Measurements from ENCODE around the gene TDRKH.

The TDRKH gene

DNA sequence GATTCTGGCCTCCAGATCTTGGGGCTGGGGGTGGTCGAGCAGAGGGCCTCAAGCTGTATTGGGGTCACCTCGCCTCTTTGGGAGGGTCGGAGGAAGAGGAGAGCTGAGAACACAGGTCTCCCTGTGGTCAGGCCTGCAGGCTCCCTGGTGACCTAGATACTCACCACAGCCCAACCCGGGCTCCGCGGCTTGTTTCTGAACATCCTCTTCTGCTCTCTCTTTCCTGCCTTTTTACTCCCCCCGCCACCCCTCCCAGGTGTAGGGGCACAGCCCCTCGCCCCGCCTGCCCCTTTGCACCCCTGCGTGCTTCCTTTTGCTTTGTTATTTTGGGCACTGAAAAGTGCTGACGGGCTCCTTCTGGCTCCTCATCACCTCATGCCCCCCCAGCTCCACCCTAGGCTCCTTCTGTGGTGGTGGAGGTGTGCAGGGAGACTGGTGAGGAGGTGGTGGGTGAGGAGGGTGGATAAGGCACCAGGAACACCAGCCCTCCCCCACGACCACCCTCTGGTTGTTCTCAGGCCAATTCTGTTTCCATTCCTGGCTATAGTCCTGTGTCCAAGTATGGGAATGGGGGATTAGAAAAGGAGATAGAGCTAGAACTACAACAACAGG, 25.5 kb upstream of the TDRKH start:
- TF ChIP-seq POLR2AphosphoS5 (IDR thresholded peaks at IDR 0.05; ENCODE audit: low read depth, low read length), result no peak
- no peak for TF ChIP-seq SIN3A (IDR thresholded peaks at IDR 0.05; ENCODE audit: borderline replicate concordance, insufficient read depth, low read length)
- TF ChIP-seq TAF1 (IDR thresholded peaks at IDR 0.05; ENCODE audit: borderline replicate concordance, insufficient read depth, low read length), result no peak
- TF ChIP-seq, protein P1, sequence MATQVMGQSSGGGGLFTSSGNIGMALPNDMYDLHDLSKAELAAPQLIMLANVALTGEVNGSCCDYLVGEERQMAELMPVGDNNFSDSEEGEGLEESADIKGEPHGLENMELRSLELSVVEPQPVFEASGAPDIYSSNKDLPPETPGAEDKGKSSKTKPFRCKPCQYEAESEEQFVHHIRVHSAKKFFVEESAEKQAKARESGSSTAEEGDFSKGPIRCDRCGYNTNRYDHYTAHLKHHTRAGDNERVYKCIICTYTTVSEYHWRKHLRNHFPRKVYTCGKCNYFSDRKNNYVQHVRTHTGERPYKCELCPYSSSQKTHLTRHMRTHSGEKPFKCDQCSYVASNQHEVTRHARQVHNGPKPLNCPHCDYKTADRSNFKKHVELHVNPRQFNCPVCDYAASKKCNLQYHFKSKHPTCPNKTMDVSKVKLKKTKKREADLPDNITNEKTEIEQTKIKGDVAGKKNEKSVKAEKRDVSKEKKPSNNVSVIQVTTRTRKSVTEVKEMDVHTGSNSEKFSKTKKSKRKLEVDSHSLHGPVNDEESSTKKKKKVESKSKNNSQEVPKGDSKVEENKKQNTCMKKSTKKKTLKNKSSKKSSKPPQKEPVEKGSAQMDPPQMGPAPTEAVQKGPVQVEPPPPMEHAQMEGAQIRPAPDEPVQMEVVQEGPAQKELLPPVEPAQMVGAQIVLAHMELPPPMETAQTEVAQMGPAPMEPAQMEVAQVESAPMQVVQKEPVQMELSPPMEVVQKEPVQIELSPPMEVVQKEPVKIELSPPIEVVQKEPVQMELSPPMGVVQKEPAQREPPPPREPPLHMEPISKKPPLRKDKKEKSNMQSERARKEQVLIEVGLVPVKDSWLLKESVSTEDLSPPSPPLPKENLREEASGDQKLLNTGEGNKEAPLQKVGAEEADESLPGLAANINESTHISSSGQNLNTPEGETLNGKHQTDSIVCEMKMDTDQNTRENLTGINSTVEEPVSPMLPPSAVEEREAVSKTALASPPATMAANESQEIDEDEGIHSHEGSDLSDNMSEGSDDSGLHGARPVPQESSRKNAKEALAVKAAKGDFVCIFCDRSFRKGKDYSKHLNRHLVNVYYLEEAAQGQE (IDR thresholded peaks at IDR 0.05; ENCODE audit: insufficient read depth in 1 of 2, low read depth in 2 of 2, low read length in 2 of 2), result no peak
- no peak for TF ChIP-seq FOXP2 (optimal IDR thresholded peaks at IDR 0.05; ENCODE audit: borderline replicate concordance, extremely low read depth, extremely low read length, insufficient read depth)

DNA sequence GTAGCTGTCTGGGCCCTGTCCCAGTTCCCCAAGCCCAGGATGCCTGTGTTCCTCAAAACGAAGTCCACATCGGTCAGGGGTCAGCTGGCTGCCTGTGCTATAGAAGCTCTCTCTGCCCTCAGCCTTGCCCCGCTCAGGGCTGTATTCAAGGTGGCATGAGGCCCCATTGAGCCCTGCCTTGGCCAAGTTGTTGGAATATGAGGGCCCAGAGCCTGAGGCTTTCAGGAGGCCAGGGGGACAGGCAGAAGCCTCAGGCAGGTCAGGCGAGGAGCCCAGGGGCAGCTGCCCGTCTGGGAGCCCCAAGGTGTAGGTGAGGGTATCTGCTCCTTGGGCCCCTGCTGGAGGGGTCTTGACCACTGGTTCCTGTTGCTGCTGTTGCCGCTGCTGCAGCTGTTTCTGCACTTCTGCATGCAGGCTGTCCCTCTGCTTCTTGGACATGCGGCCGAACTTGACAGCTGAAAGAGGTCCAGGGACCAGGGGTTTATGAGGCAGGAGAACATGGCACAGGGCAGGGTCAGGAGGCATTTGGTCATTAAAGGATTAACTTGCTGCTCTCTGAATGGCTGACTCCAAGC, 24.8 kb upstream of the TDRKH start:
- no peak for TF ChIP-seq SIN3A (IDR thresholded peaks at IDR 0.05; ENCODE audit: borderline replicate concordance, insufficient read depth, low read length)
- no peak for TF ChIP-seq TAF1 (IDR thresholded peaks at IDR 0.05; ENCODE audit: borderline replicate concordance, insufficient read depth, low read length)
- TF ChIP-seq, protein P1 (IDR thresholded peaks at IDR 0.05; ENCODE audit: insufficient read depth in 1 of 2, low read depth in 2 of 2, low read length in 2 of 2), result no peak
- no peak for TF ChIP-seq POLR2AphosphoS5 (IDR thresholded peaks at IDR 0.05; ENCODE audit: low read depth, low read length)
- no peak for TF ChIP-seq FOXP2 (optimal IDR thresholded peaks at IDR 0.05; ENCODE audit: borderline replicate concordance, extremely low read depth, extremely low read length, insufficient read depth)

DNA sequence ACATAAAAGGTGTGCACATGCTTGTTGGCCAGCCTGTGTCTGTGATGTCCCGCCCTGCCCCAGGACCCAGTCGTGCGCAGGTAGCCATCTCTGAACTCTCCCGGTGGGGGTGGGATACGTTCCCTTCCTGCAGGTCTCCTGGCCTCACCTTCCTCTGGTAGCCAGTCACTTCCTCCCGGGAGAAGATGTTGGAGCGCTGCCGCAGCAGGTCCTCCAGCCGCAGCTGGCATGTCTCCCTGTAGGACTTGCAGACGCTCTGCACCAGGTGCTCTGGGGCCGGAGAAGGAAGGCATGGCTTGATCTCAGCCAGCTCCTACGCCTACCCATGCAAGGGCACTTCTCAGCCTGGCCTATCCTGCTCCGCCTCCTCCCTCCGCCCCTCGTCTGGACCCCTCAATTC, 24.1 kb upstream of the TDRKH start:
- TF ChIP-seq FOXP2 (optimal IDR thresholded peaks at IDR 0.05; ENCODE audit: borderline replicate concordance, extremely low read depth, extremely low read length, insufficient read depth), result no peak
- no peak for TF ChIP-seq TAF1 (IDR thresholded peaks at IDR 0.05; ENCODE audit: borderline replicate concordance, insufficient read depth, low read length)
- no peak for TF ChIP-seq SIN3A (IDR thresholded peaks at IDR 0.05; ENCODE audit: borderline replicate concordance, insufficient read depth, low read length)
- TF ChIP-seq, protein P1 (IDR thresholded peaks at IDR 0.05; ENCODE audit: insufficient read depth in 1 of 2, low read depth in 2 of 2, low read length in 2 of 2), result no peak
- TF ChIP-seq POLR2AphosphoS5 (IDR thresholded peaks at IDR 0.05; ENCODE audit: low read depth, low read length), result no peak

DNA sequence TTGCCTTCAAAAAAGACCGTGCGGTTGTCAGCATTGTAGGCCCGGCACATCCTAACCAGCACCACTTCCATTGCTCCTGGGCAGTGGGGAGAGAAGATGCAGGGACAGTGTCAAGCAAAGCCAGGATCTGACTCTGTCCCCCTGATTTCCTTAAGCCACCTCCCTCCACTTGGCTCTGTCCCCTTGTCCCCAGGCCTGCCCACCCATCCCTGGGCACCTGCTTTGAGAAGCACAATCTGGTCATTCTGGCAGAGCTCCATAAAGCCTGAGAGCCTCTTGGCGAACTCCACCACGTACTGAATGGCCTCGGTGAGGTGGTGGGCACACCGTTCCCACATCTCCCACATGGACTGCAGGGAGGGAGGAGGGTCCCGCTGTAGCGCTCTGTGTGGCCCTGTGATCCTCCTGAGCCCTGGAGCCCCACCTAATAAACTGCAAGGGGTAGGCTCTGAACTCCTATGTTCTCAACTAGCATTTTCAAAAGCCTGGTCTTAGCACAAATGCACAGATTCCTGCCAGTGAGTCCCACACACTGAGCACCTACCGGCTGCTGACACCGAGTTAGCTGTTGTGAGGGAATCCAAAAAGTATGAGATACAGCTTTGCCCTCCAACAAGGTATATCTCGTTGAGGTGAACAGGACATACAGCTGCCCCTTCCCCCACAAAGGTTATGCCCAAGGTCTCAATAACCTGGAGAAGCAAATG, 23.1 kb upstream of the TDRKH start:
- TF ChIP-seq TAF1 (IDR thresholded peaks at IDR 0.05; ENCODE audit: borderline replicate concordance, insufficient read depth, low read length) (no peak), POLR2AphosphoS5 (IDR thresholded peaks at IDR 0.05; ENCODE audit: low read depth, low read length) (no peak), SIN3A (IDR thresholded peaks at IDR 0.05; ENCODE audit: borderline replicate concordance, insufficient read depth, low read length) (no peak), FOXP2 (optimal IDR thresholded peaks at IDR 0.05; ENCODE audit: borderline replicate concordance, extremely low read depth, extremely low read length, insufficient read depth) (no peak)
- TF ChIP-seq, protein P1 (IDR thresholded peaks at IDR 0.05; ENCODE audit: insufficient read depth in 1 of 2, low read depth in 2 of 2, low read length in 2 of 2), result no peak

Data from PFSK-1 (cell line).